NCI-H128 (cell line): ENCODE measurements around the gene KLHL29.

ENCODE experiments used
- DNase-seq: peaks from one replicate; lab custom pipeline; 2025; ENCODE audit not compliant: unreplicated experiment; lab: John Stamatoyannopoulos, UW

The KLHL29 gene

GRCh38 chr2:23469142-23469540, 84.2 kb downstream of the KLHL29 start:
- no peak for DNase-seq

- DNase-seq, result no peak
Measured at GRCh38 chr2:23475036-23475435, 90.1 kb downstream of the KLHL29 start.

DNA sequence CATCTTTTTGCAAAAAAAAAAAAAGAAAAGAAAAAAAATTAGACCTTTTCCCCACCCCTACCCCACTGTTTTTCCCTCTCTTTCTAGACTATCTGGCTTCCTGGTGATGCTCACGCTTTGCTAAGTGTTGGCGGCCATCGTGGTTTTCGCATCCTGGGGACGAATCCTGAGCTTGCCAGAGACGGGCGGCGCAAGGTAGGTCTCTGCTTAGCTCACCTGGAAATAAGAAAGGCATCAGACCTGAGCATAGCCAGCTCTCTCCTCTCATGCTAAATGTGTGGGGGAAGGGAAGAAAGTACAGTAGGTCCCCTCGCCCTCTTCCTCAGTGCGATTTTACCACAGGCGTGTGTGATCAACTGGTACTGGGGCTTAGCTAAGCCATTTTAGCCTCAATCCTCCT, 90.5 kb downstream of the KLHL29 start:
- DNase-seq, result no peak

DNA sequence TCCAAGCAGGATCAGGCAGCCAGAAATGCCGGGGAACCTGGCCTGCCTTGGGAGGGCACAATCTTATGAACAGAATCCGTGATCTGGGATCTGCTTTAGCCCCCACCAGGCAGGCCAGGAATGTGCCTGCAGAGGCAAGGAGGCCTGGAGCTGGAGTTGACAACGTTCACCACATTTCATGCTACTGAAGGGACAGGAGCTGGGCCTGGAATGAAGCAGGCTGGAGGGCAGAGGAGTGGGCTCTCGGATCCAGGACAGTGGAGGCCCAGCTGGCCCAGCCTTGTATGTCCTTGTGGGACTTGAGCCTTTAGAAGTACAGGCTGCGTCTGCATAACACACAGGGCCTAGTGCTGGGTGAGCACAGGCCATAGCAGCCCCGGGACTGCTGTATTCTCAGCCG, 91.8 kb downstream of the KLHL29 start:
- no peak for DNase-seq

DNA sequence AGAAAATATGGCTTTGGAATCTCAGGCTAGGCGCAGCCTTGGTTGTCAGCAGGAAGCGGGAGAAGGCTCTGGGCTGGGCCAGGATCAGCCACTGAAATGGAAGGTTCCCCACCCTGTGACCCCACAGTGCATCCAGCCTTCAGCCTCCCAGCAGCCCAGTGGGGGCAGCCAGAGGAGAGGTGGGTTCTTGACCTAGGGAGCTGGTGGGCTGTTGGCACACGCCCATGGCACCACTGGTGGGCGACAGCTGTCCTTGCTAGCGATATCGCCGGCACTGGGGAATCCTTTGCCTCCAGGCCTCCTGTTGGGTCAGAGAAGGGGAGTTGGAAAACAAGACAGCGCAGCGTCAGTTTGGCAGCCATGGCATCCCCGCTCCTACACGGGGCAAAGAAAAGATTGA, 92.4 kb downstream of the KLHL29 start:
- DNase-seq, result no peak

- DNase-seq, result no peak
Measured at GRCh38 chr2:23478087-23478932, 93.3 kb downstream of the KLHL29 start.

DNA sequence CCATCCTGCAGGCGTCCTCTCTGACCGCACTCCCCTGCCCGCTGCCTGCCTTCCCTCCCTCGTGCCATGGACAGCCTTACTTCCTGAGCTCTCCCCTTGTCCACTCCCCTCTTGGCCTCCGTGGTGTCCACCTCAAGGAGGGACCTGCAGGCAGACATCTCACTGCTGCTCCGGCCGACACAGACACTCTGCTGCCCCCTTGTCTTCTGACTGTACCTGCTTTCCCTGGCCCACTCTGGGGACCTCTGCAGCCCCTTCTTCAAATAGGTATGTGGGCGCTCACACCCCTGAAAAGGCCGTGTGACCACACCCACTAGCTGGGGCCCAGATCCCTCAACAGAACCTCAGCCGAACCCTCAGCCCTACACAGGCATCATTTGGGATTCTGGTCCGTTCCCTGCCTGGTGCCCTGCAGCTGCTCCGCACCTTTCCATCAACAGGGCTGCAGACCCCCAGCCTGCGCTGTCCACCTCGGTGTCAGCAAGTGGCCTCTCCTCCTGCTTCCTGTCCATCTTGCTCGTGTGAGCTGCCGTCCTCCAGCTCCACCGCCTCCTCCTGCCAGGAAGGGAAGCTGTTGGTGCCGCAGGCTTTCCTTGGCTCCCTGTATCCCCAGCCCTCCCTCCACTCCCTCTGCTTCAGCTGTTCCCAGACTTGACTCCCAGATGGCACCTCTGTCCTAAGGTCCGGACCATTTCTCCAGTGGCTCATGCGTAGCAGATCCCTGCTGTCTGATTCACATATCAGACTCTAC, 94.1 kb downstream of the KLHL29 start:
- no peak for DNase-seq

DNA sequence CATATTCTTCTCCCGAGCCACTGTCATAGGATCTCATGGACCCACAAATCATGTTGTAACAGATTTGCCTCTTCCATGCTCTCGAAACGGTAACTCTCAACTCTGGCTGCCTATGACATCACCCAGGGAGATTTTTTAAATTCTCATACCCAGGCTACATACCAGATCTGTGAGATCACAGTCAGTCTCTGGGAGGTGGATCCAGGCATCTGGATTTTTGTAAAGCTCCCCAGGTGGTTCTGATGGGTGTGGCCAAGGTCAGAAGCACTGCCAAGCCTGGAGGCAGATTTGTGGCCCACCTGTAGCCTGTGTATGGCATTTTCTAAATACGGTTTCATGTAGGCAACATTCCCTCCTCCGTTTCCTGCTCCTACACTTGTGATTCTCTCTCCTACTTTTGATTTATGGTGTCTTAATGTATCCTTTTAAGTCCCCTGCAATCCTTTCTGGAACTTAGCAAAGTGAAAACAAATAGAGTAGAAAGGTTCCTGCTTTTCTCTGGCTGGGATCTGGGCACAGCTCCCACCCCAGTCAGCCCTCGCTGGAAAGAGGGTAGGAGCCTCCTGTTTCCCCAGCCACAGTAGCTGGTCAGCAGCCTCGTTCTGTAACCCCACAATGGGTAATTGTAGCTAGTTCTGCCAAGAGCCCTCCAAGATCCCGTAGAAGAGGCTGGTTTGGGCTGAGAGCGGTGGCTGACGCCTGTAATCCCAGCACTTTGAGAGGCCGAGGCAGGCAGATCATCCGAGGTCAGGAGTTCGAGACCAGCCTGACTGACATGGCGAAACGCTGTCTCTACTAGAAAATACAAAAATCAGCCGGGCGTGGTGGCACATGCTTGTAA, 96.2 kb downstream of the KLHL29 start:
- no peak for DNase-seq

DNA sequence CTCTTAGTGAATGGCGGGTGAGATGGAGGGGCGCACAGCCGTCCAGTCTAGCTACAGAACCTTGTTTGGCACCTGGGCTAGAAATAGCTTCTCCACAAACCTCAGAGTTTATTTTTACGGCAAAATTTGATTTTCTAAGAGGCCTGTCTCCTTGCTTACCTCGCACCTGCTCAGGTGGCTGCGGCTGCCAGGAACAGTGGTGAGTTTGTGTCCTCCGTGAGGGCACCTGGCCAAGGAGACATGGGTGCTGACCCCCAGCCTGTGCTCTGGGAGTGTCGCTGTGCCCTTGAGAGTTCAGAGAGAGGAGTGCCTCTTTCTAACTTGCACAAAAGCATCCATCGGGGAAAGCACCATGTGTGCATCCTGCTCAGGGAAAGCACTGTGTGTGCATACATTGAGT, 97.2 kb downstream of the KLHL29 start:
- DNase-seq, result no peak

- no peak for DNase-seq
Measured at GRCh38 chr2:23482607-23483006, 97.6 kb downstream of the KLHL29 start.

DNA sequence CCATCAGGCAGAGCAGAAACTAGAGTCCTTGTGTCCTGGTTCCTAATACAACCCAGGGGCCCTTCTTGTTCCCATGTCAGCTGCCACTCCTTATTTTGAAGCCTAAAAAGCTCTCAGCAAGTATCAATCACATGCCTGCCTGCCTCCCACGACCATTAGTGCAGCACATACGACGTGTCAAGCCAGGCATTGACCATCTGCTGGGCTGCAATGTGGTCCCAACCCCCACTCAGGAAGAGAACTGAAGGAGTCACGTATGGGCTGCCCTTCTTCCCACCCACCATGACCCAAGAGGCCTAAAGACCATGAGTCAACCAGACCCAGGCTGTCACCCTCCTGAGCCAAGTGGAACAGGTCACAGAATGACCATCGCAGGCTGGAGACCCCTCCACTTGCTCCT, 98.8 kb downstream of the KLHL29 start:
- no peak for DNase-seq

DNA sequence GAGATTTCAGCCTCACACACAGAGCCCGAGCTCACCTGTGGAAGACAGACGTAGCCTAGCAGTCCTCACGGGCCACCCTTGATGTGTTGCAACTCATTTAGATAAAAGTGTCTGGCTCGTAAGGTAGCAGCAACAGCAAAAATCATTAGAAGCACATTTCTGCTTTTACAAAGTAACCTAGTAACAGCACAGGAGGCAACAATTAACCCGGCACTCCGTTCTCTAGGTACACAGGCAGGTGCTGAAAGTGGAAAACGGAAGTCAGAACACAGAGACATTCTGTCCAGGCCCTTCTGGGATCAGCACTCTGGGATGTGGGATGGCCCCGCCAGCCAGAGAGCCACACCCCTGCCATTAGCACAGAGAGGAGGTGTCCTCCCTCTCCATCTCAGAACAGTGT, 99.3 kb downstream of the KLHL29 start:
- no peak for DNase-seq

DNA sequence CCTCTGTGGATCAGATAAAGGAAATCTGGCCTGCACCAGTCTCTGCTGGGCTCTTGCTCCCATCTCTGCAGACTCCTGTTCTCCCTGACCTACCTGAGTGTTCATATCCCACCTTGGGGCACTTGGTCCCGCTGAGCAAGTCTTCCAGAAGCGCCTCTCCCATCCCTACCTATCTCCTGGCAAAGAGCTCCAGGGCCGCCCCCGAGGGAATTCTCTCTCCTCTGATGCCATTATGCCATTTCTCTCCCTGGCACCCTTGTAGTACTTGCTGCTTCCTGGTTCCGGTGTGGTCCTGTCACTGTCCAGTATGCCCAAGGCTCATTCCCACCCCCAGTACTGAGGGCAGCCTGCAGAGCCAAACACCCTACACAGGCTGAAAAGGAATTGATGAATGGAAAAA, 99.8 kb downstream of the KLHL29 start:
- no peak for DNase-seq

DNA sequence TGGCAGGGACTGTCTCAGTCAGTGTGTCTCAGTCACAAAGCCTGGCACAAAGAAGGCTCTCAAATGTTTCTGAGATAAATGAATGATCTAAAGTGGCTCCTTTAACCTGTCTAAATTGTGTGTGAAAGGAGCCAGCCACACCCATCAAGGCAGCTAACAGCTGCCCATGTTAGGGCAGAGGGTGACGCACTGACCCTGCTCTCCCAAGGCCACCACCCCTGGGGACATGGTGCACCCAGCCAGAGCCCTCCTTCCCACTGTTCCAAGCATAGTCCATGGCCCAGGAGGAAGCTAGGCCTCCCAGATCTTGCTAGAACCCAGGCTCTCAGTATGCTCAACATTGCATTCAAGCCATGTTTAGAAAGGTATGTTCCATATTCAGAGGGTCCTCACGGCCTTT, 100.3 kb downstream of the KLHL29 start:
- no peak for DNase-seq

GRCh38 chr2:23485841-23486683, 101.1 kb downstream of the KLHL29 start:
- DNase-seq, result no peak

DNA sequence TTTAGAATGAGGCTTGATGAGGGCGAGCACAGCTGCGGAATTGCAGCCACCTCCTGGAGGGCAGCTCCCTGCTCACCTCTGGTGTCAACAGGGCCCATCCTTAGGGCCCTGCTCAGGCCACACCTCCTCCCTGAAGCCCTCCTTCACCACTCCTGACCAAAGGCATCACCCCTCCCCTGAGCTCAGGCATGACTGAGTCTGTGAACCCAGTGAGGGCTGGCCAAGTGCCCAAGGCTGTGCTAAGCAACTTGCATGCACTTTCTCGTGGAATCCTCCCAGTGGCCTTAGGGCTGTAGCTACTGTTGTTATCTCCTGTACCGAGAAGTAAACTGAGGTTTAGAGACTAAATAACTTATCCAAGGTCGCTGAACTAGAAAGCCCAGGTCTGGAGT, 101.7 kb downstream of the KLHL29 start:
- no peak for DNase-seq

DNA sequence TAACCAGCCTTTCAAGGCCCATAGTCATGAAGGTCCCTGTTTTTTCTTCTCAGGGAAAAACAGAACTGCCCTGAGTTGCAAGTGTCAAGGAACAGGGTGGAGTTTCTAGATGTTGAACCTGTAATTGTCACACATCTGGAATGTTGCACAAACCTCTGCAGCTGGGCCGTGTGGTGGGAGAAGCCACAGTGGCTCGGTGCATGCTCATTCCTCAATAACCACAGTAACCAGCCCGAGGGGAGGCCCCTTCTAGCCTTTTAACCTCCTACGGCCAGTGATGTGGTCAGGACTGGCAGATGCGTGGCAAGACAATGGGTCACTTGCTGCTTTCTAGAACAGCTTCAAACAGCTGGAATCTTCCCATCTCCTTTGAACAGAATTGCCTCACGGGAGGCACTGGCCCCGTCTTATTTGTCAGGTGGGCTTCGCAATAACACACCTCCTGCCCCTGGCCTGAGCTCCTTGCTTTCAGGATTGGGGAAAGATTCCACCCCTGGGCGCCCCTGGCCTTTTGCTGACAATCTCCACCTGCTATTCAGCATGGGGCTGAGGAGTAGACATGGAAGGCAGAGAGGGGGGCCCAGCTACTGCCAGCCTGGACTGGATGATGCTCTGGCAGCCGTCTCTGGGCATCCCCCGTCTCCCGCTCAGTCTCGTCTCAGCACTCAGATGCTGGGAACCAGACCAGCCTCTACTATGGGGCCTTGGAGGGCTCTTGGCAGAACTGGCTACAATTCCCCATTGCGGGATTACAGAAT, 102.9 kb downstream of the KLHL29 start:
- DNase-seq, result no peak

- no peak for DNase-seq
Measured at GRCh38 chr2:23488584-23488983, 103.6 kb downstream of the KLHL29 start.

GRCh38 chr2:23489471-23490322, 104.7 kb downstream of the KLHL29 start:
- DNase-seq, result no peak
